HepG2 (cell line): ENCODE data around the gene ZBTB18. TPM values are rescaled to one million over a fixed set of nuclear protein-coding genes. Genes with fewer than 3 reads are reported as not detected.
A peak's percentile ranks its signal among the peaks of the same experiment; 100 is the strongest.

Experiments used
- ELF4 ChIP-seq: sonication (generic); formaldehyde crosslinking; IDR thresholded peaks from 2 replicates; pipeline ENCODE4 v1.5.0; 2020; ENCODE audit warnings: missing genetic modification reagents, mild to moderate bottlenecking, moderate library complexity, borderline replicate concordance
- GPN1 ChIP-seq: sonication (generic); formaldehyde crosslinking; IDR thresholded peaks from 2 replicates; pipeline ENCODE4 v1.5.1; 2020; ENCODE audit warnings: missing genetic modification reagents, borderline replicate concordance
- KLF6 ChIP-seq: IDR thresholded peaks from 2 replicates; pipeline ENCODE4 v1.8.0; 2016; ENCODE audit warnings: missing biosample characterization, missing genetic modification reagents
- KMT2B ChIP-seq: IDR thresholded peaks from 2 replicates; pipeline ENCODE4 v1.6.1; 2016; ENCODE audit warnings: missing genetic modification reagents, missing compliant biosample characterization
- SMAD9 ChIP-seq: sonication (generic); formaldehyde crosslinking; IDR thresholded peaks from 2 replicates; pipeline ENCODE4 v1.5.1; 2020; ENCODE audit warnings: mild to moderate bottlenecking, missing genetic modification reagents
- TAF15 ChIP-seq: fragments of 200-400 bp; formaldehyde crosslinking; IDR thresholded peaks from one replicate; pipeline ENCODE4 v1.6.1; 2018; ENCODE audit warnings: mild to moderate bottlenecking, low read depth, low read length; ENCODE audit not compliant: poor library complexity, severe bottlenecking
- ZFP36L1 ChIP-seq: sonication (generic); formaldehyde crosslinking; IDR thresholded peaks from 2 replicates; pipeline ENCODE4 v1.8.0; 2022; ENCODE audit warnings: mild to moderate bottlenecking, missing genetic modification reagents, moderate library complexity
- ZNF282 ChIP-seq: fragments of 450-650 bp; IDR thresholded peaks from 2 replicates; pipeline ENCODE4 v1.6.1; 2018; ENCODE audit not compliant: partially characterized antibody
- ZNF34 ChIP-seq: sonication (generic); formaldehyde crosslinking; IDR thresholded peaks from 2 replicates; pipeline ENCODE4 v1.4.0; 2020; ENCODE audit warnings: mild to moderate bottlenecking, missing genetic modification reagents, borderline replicate concordance
- ZNF607 ChIP-seq: sonication (generic); formaldehyde crosslinking; IDR thresholded peaks from 2 replicates; pipeline ENCODE4 v1.5.1; 2020; ENCODE audit warnings: missing genetic modification reagents, mild to moderate bottlenecking, borderline replicate concordance
- ZNF780A ChIP-seq: sonication (generic); formaldehyde crosslinking; IDR thresholded peaks from 2 replicates; pipeline ENCODE4 v1.8.0; 2022; ENCODE audit warnings: mild to moderate bottlenecking, missing genetic modification reagents, moderate library complexity
- ZNF816 ChIP-seq: sonication (generic); formaldehyde crosslinking; IDR thresholded peaks from 2 replicates; pipeline ENCODE4 v1.8.0; 2022; ENCODE audit warnings: missing genetic modification reagents, mild to moderate bottlenecking, borderline replicate concordance
- polyA plus RNA-seq, 8 experiments: library from polyadenylated mRNA; depleted of rRNA in 3 of 8; stranded (reverse) in 7 of 8; unstranded in 1 of 8; fragments of >200 nt; fragmentation: Illumina TruSeq in 4 of 8; extraction: Trizol in 4 of 8; gene quantifications; 2 replicates each; pipeline versions ENCODE4 v1.2.1 to v1.2.3, GENCODE V29; 2011 to 2016; ENCODE audit warnings: low read depth in 4 of 8, missing spikeins in 1 of 8, mixed read lengths in 1 of 8; ENCODE audit not compliant: insufficient read depth in 1 of 8
- total RNA-seq, 5 experiments: library from RNA; depleted of rRNA; stranded (reverse); fragments of >200 nt; fragmentation: Illumina TruSeq; extraction: Trizol; gene quantifications; 2 replicates each; pipeline ENCODE4 v1.2.3, GENCODE V29; 2016; ENCODE audit warnings: low read depth in 1 of 5
- TF ChIP-seq, protein P1 (sequence below), 2 experiments: fragments of 450-650 bp in 1 of 2; sonication (generic) in 1 of 2; formaldehyde crosslinking in 1 of 2; IDR thresholded peaks; 2 replicates each; pipeline versions ENCODE4 v1.6.1 to v1.8.0; 2016 to 2022; ENCODE audit warnings: antibody characterized with exemption in 1 of 2, mild to moderate bottlenecking in 1 of 2, missing genetic modification reagents in 1 of 2
- TF ChIP-seq, protein P2 (sequence below): sonication (generic); formaldehyde crosslinking; IDR thresholded peaks from 2 replicates; pipeline ENCODE4 v1.8.0; 2022; ENCODE audit warnings: low read depth, missing genetic modification reagents
- TF ChIP-seq, protein P3 (sequence below): conservative IDR thresholded peaks from 2 replicates; pipeline ENCODE4 v1.6.1; 2018; ENCODE audit warnings: missing genetic modification reagents
- TF ChIP-seq, protein P4 (sequence below): sonication (generic); formaldehyde crosslinking; IDR thresholded peaks from 2 replicates; pipeline ENCODE4 v1.8.1; 2023; ENCODE audit warnings: mild to moderate bottlenecking, inconsistent platforms, moderate library complexity, missing genetic modification reagents, borderline replicate concordance

Gene ZBTB18
- total and polyA plus RNA-seq, 2 of the 13 experiments (the other 11 are each of a cell fraction or from before 2014, with no cell fraction given) = 3.1 to 4.3 TPM

DNA sequence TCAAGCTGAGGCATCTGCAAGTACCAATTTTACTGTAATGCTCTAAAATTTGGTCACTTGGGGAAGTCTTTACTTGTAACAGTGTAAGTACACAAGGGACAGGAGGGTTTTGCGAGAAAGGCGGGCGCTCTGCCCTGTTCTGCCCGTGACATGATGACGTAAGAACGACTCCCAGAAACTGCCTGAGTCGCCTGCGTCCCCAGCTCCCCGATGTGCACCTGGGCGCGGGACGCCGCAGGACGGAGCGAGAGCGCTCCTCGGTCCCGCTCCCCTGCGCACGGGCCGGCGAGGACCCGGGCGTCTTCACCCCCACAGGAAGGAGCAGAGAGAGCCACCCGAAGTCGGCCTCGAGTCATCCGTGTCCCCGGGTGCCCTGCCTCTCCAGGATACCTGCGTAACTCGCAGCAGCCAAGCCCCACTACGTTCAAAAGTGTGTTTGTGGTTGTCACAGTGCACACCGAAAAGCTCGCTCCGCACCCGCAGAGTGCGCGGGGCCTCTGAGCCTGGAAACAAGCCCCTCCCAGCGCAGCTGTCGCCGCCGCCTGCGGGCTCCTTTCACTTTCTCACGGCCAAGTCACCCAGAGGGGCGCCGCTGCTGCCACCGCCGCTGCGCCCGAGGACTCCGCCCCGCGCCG, 3.3 kb upstream of the ZBTB18 start (continued):
- TF ChIP-seq ZNF34 (CRISPR knock-in tag) = no peak
- no peak for TF ChIP-seq GPN1 (CRISPR knock-in tag)
- TF ChIP-seq, protein P1, sequence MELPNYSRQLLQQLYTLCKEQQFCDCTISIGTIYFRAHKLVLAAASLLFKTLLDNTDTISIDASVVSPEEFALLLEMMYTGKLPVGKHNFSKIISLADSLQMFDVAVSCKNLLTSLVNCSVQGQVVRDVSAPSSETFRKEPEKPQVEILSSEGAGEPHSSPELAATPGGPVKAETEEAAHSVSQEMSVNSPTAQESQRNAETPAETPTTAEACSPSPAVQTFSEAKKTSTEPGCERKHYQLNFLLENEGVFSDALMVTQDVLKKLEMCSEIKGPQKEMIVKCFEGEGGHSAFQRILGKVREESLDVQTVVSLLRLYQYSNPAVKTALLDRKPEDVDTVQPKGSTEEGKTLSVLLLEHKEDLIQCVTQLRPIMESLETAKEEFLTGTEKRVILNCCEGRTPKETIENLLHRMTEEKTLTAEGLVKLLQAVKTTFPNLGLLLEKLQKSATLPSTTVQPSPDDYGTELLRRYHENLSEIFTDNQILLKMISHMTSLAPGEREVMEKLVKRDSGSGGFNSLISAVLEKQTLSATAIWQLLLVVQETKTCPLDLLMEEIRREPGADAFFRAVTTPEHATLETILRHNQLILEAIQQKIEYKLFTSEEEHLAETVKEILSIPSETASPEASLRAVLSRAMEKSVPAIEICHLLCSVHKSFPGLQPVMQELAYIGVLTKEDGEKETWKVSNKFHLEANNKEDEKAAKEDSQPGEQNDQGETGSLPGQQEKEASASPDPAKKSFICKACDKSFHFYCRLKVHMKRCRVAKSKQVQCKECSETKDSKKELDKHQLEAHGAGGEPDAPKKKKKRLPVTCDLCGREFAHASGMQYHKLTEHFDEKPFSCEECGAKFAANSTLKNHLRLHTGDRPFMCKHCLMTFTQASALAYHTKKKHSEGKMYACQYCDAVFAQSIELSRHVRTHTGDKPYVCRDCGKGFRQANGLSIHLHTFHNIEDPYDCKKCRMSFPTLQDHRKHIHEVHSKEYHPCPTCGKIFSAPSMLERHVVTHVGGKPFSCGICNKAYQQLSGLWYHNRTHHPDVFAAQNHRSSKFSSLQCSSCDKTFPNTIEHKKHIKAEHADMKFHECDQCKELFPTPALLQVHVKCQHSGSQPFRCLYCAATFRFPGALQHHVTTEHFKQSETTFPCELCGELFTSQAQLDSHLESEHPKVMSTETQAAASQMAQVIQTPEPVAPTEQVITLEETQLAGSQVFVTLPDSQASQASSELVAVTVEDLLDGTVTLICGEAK (IDR thresholded peaks at IDR 0.05) = no peak
- TF ChIP-seq, protein P1 (CRISPR knock-in tag; IDR thresholded peaks at IDR 0.05) = no peak
- TF ChIP-seq ZNF282 = no peak
- TF ChIP-seq ZNF780A = no peak
- no peak for TF ChIP-seq ZNF607 (CRISPR knock-in tag)
- no peak for TF ChIP-seq ZFP36L1 (CRISPR knock-in tag)
- peak; percentile 79 for TF ChIP-seq TAF15
- TF ChIP-seq, protein P2, sequence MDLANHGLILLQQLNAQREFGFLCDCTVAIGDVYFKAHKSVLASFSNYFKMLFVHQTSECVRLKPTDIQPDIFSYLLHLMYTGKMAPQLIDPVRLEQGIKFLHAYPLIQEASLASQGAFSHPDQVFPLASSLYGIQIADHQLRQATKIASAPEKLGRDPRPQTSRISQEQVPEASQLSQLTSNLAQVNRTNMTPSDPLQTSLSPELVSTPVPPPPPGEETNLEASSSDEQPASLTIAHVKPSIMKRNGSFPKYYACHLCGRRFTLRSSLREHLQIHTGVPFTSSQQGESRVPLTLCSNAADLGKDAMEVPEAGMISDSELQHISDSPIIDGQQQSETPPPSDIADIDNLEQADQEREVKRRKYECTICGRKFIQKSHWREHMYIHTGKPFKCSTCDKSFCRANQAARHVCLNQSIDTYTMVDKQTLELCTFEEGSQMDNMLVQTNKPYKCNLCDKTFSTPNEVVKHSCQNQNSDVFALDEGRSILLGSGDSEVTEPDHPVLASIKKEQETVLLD (CRISPR knock-in tag) = peak; percentile 57; the same call in 1 of the 2 replicates
- no peak for TF ChIP-seq KLF6 (CRISPR knock-in tag)
- TF ChIP-seq, protein P3, sequence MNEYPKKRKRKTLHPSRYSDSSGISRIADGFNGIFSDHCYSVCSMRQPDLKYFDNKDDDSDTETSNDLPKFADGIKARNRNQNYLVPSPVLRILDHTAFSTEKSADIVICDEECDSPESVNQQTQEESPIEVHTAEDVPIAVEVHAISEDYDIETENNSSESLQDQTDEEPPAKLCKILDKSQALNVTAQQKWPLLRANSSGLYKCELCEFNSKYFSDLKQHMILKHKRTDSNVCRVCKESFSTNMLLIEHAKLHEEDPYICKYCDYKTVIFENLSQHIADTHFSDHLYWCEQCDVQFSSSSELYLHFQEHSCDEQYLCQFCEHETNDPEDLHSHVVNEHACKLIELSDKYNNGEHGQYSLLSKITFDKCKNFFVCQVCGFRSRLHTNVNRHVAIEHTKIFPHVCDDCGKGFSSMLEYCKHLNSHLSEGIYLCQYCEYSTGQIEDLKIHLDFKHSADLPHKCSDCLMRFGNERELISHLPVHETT = no peak
- TF ChIP-seq, protein P4, sequence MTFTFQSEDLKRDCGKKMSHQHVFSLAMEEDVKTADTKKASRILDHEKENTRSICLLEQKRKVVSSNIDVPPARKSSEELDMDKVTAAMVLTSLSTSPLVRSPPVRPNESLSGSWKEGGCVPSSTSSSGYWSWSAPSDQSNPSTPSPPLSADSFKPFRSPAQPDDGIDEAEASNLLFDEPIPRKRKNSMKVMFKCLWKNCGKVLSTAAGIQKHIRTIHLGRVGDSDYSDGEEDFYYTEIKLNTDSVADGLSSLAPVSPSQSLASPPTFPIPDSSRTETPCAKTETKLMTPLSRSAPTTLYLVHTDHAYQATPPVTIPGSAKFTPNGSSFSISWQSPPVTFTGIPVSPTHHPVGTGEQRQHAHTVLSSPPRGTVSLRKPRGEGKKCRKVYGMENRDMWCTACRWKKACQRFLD (CRISPR knock-in tag) = no peak
- TF ChIP-seq SMAD9 (CRISPR knock-in tag) = no peak
- no peak for TF ChIP-seq ZNF816 (CRISPR knock-in tag)
- no peak for TF ChIP-seq ELF4 (CRISPR knock-in tag)
- no peak; the same call in 1 of the 2 replicates for TF ChIP-seq KMT2B (CRISPR knock-in tag)
